Large intestine (tissue), 3 donors: Measurements from ENCODE around the gene SLC25A33. TPM values are rescaled to one million over a fixed set of nuclear protein-coding genes. Genes with fewer than 3 reads are reported as not detected.
"Not testable (repeated sequence)": the region's sequence is repeated elsewhere in the genome, so short reads cannot be mapped to it uniquely, and the experiment has no call there.

Source experiments
- DNase-seq, 2 donors: peaks; one replicate each; pipeline versions ENCODE4 v3.0.0 to v3.0.0-alpha.2; 2013
- H3K27ac ChIP-seq: one replicate; pipeline ENCODE4 v1.5.1; 2013; ENCODE audit warnings: low read length
- H3K27me3 ChIP-seq: 2 replicates; pipeline ENCODE4 v1.6.1; 2013; ENCODE audit warnings: low read length; ENCODE audit not compliant: control insufficient read depth, insufficient read depth
- H3K36me3 ChIP-seq: 2 replicates; pipeline ENCODE4 v1.6.1; 2013; ENCODE audit warnings: low read length; ENCODE audit not compliant: control insufficient read depth, insufficient read depth
- H3K4me1 ChIP-seq: one replicate; pipeline ENCODE4 v1.6.1; 2013; ENCODE audit warnings: low read length; ENCODE audit not compliant: control insufficient read depth, insufficient read depth
- H3K4me3 ChIP-seq: one replicate; pipeline ENCODE4 v1.5.1; 2013; ENCODE audit warnings: low read length
- H3K9me3 ChIP-seq: one replicate; pipeline ENCODE4 v1.6.1; 2013; ENCODE audit warnings: mild to moderate bottlenecking, low read depth, low read length, moderate library complexity; ENCODE audit not compliant: control insufficient read depth
- WGBS: methylation state at CpG from one replicate; pipeline ENCODE4 v1.1.5; 2013; ENCODE audit warnings: low lambda C conversion rate; ENCODE audit not compliant: insufficient coverage; 5-methylcytosine and 5-hydroxymethylcytosine counted together
- polyA plus RNA-seq: library from polyadenylated mRNA; unstranded; fragments of 120-200 nt; gene quantifications from one replicate; pipeline ENCODE4 v1.2.1, GENCODE V29; 2013

SLC25A33 gene
- polyA plus RNA-seq, 1 donor, result 6.0 TPM

- H3K4me3 ChIP-seq, result no peak overlapping the region
- DNase-seq, result no peak
- peaks cover 31% of the 10 kb centered on the region for H3K36me3 ChIP-seq
- WGBS, result no CpG with 5 or more reads among the region's 5 CpGs
- H3K27ac ChIP-seq, result no peak overlapping the region
- H3K27me3 ChIP-seq, result no peaks in the 10 kb centered on the region
- H3K4me1 ChIP-seq, result peaks cover 4% of the 10 kb centered on the region
- no peaks in the 10 kb centered on the region for H3K9me3 ChIP-seq
Measured at GRCh38 chr1:9559673-9560072, 20.4 kb downstream of the SLC25A33 start.

GRCh38 chr1:9560090-9560489, 20.8 kb downstream of the SLC25A33 start:
- H3K9me3 ChIP-seq, result not testable (repeated sequence)

GRCh38 chr1:9561429-9561828, 22.2 kb downstream of the SLC25A33 start:
- H3K27me3 ChIP-seq, result no peaks in the 10 kb centered on the region
- H3K9me3 ChIP-seq, result no peaks in the 10 kb centered on the region
- H3K4me1 ChIP-seq, result peaks cover 4% of the 10 kb centered on the region
- WGBS, result no CpG with 5 or more reads among the region's 3 CpGs
- H3K36me3 ChIP-seq, result peaks cover 18% of the 10 kb centered on the region
- no peak overlapping the region for H3K27ac ChIP-seq
- DNase-seq, result peak; percentile 40 to 69
- H3K4me3 ChIP-seq, result no peak overlapping the region

More at GRCh38 chr1:9560090-9560489, 20.8 kb downstream of the SLC25A33 start:
- not testable (repeated sequence) for DNase-seq, H3K27me3 ChIP-seq, H3K4me3 ChIP-seq, H3K4me1 ChIP-seq, H3K27ac ChIP-seq
- WGBS, result 95% methylated on average over 3 of the region's 17 CpGs
- H3K36me3 ChIP-seq, result peaks cover 31% of the 10 kb centered on the region

- H3K4me3 ChIP-seq, result no peak overlapping the region
- no peak for DNase-seq
- H3K36me3 ChIP-seq, result peaks cover 18% of the 10 kb centered on the region
- no CpG with 5 or more reads among the region's 1 CpG for WGBS
- H3K27me3 ChIP-seq, result no peaks in the 10 kb centered on the region
- no peaks in the 10 kb centered on the region for H3K4me1 ChIP-seq
- no peaks in the 10 kb centered on the region for H3K9me3 ChIP-seq
- no peak overlapping the region for H3K27ac ChIP-seq
Measured at GRCh38 chr1:9569267-9569666, 30.0 kb downstream of the SLC25A33 start.

GRCh38 chr1:9570886-9571529, 31.7 kb downstream of the SLC25A33 start:
- DNase-seq, H3K4me3 ChIP-seq, H3K27ac ChIP-seq, H3K9me3 ChIP-seq, H3K4me1 ChIP-seq, H3K27me3 ChIP-seq: not testable (repeated sequence)
- WGBS, result no CpG with 5 or more reads among the region's 16 CpGs
- peaks cover 18% of the 10 kb centered on the region for H3K36me3 ChIP-seq

GRCh38 chr1:9573723-9574122, 34.5 kb downstream of the SLC25A33 start:
- Histone ChIP-seq H3K27me3 (no peaks in the 10 kb centered on the region), H3K4me3 (no peak overlapping the region), H3K9me3 (no peaks in the 10 kb centered on the region), H3K27ac (no peak overlapping the region), H3K36me3 (peaks cover 28% of the 10 kb centered on the region), H3K4me1 (peaks cover 12% of the 10 kb centered on the region)
- no peak for DNase-seq
- WGBS, result 100% methylated on average over 1 of the region's 2 CpGs

- peaks cover 42% of the 10 kb centered on the region for H3K36me3 ChIP-seq
- no CpG with 5 or more reads among the region's 6 CpGs for WGBS
Measured at GRCh38 chr1:9575486-9575885, 36.2 kb downstream of the SLC25A33 start.

GRCh38 chr1:9576903-9577302, 37.6 kb downstream of the SLC25A33 start:
- WGBS, result 94% methylated on average over 2 of the region's 6 CpGs
- peaks cover 48% of the 10 kb centered on the region for H3K36me3 ChIP-seq

More at GRCh38 chr1:9575486-9575885, 36.2 kb downstream of the SLC25A33 start:
- Histone ChIP-seq H3K27ac (peak overlapping the region; percentile 20), H3K9me3 (no peaks in the 10 kb centered on the region), H3K4me3 (no peak overlapping the region), H3K4me1 (peaks cover 12% of the 10 kb centered on the region), H3K27me3 (no peaks in the 10 kb centered on the region)
- DNase-seq, result peak in 1 of 2 donors; percentile 71

GRCh38 chr1:9577423-9577822, 38.2 kb downstream of the SLC25A33 start:
- peaks cover 49% of the 10 kb centered on the region for H3K36me3 ChIP-seq
- no peak overlapping the region for H3K27ac ChIP-seq
- no peaks in the 10 kb centered on the region for H3K27me3 ChIP-seq
- no peak overlapping the region for H3K4me3 ChIP-seq
- 83% methylated on average over 1 of the region's 5 CpGs for WGBS
- DNase-seq, result no peak
- H3K4me1 ChIP-seq, result peaks cover 12% of the 10 kb centered on the region
- no peaks in the 10 kb centered on the region for H3K9me3 ChIP-seq

More at GRCh38 chr1:9576903-9577302, 37.6 kb downstream of the SLC25A33 start:
- no peak overlapping the region for H3K27ac ChIP-seq
- peaks cover 12% of the 10 kb centered on the region for H3K4me1 ChIP-seq
- DNase-seq, result no peak
- H3K9me3 ChIP-seq, result no peaks in the 10 kb centered on the region
- H3K4me3 ChIP-seq, result no peak overlapping the region
- H3K27me3 ChIP-seq, result no peaks in the 10 kb centered on the region

- DNase-seq, result no peak
- peaks cover 45% of the 10 kb centered on the region for H3K36me3 ChIP-seq
- H3K4me1 ChIP-seq, result peaks cover 3% of the 10 kb centered on the region
- no peak overlapping the region for H3K27ac ChIP-seq
- WGBS, result no CpG with 5 or more reads among the region's 2 CpGs
- H3K27me3 ChIP-seq, result no peaks in the 10 kb centered on the region
- no peak overlapping the region for H3K4me3 ChIP-seq
- no peaks in the 10 kb centered on the region for H3K9me3 ChIP-seq
Measured at GRCh38 chr1:9580942-9581341, 41.7 kb downstream of the SLC25A33 start.
